ENCODE measurements around the gene STK39. TPM values are rescaled to one million over a fixed set of nuclear protein-coding genes. Genes with fewer than 3 reads are reported as not detected.

Gene STK39
- total RNA-seq, 4 donors from 2014 or later, result 13.8 to 28.2 (median 18.3) TPM

DNA sequence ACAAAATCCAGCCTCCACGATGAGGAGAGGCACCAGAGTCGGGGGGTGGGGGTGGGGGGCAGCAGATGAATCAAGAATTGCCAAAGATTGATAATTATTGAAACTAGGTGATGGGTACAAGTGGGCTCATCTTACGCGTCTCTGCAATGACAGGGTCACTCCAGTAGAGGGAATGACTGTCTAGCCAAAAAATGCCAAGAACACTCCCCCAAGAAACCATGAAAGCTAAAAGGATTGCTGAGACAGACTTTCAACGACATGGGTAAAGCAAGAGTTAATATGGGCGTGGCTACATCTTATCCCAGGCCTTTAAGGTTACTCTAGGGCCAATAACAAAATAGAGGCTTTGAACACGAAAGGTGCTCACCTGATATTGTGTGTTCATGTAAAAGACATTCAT is 86.5 kb downstream of the STK39 start:
- Histone ChIP-seq H3K9me3 (no peaks in the 10 kb centered on the region), H3K4me3 (no peak overlapping the region), H3K4me1 (peaks cover 36% of the 10 kb centered on the region), H3K27ac (peak overlapping the region; percentile 66), H3K27me3 (no peaks in the 10 kb centered on the region), H3K36me3 (peaks cover 10% of the 10 kb centered on the region)
- DNase-seq (ENCODE audit: low spot score in 2 of 2), result no peak
- TF ChIP-seq, protein P1, sequence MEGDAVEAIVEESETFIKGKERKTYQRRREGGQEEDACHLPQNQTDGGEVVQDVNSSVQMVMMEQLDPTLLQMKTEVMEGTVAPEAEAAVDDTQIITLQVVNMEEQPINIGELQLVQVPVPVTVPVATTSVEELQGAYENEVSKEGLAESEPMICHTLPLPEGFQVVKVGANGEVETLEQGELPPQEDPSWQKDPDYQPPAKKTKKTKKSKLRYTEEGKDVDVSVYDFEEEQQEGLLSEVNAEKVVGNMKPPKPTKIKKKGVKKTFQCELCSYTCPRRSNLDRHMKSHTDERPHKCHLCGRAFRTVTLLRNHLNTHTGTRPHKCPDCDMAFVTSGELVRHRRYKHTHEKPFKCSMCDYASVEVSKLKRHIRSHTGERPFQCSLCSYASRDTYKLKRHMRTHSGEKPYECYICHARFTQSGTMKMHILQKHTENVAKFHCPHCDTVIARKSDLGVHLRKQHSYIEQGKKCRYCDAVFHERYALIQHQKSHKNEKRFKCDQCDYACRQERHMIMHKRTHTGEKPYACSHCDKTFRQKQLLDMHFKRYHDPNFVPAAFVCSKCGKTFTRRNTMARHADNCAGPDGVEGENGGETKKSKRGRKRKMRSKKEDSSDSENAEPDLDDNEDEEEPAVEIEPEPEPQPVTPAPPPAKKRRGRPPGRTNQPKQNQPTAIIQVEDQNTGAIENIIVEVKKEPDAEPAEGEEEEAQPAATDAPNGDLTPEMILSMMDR (IDR thresholded peaks at IDR 0.05), result no peak
- TF ChIP-seq EP300 (IDR thresholded peaks at IDR 0.05) (no peak), POLR2A (IDR thresholded peaks at IDR 0.05) (no peak), POLR2AphosphoS5 (IDR thresholded peaks at IDR 0.05) (no peak)
- 65% methylated on average over 7 of the region's 7 CpGs for WGBS

DNA sequence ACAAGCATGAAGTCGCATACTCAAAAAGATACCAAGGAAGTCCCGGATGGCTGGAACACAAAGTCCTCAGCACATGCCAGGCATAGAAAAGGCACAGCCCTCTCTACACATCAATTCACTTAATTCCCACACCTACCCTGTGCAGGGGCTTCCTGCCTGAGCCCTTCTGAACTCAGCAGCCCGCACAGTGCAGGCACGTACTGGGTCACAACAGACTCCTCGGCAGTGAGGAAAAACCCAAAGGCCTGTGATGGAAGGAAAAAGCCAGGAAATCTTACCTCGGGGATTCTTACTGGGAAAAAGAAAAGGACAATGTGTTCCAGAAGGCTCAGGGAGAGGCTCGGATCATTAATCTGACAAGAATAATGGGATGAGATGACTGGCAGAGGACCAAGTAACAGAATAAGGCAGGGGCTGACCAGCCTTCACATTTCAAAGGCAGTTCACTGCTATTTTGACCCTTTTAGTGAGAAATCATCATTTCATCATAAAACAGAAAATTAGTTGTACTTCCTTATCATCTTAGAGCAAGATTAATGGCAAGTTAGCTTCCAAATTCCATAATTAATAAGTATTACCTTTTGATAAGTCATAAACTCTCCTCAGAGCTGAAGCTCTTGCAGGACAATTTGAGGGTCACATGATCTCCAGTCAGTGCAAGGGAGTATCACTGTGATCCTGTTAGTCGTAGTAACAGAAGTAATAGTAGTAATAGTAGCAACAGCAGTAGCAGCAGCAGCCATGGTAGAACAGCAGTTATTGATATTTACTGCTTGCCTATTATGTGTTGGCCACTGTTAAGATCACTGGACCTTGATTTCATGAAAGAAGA is 87.4 kb downstream of the STK39 start:
- H3K27ac ChIP-seq, result peak overlapping the region; percentile 66
- WGBS, result 74% methylated on average over 8 of the region's 8 CpGs
- H3K4me1 ChIP-seq, result peaks cover 39% of the 10 kb centered on the region

DNA sequence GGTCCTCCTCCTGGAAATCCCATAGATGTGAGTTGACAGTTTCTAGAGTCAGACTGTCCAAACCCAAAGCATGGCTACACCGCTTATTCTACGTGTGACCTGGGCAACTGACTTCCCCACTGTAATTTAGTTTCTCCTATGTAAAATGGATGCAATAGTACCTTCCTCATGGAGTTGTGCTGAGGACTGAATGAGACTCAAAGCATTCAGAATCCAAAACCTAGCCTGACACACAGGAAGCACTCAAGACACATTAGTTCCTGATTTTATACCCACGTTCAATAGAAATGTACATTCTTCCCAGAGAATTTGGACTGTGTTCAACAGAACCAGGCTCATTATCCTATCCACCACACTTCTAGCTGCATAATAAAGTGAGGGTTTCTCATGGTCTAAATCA is 88.8 kb downstream of the STK39 start:
- WGBS, result 90% methylated on average over 3 of the region's 3 CpGs
- H3K9me3 ChIP-seq, result no peaks in the 10 kb centered on the region
- no peaks in the 10 kb centered on the region for H3K27me3 ChIP-seq
- TF ChIP-seq, protein P1 (IDR thresholded peaks at IDR 0.05), result no peak
- TF ChIP-seq EP300 (IDR thresholded peaks at IDR 0.05), result no peak
- TF ChIP-seq POLR2A (IDR thresholded peaks at IDR 0.05), result no peak
- no peak for TF ChIP-seq POLR2AphosphoS5 (IDR thresholded peaks at IDR 0.05)
- no peak overlapping the region for H3K27ac ChIP-seq
- H3K4me3 ChIP-seq, result no peak overlapping the region
- DNase-seq (ENCODE audit: low spot score in 2 of 2), result no peak
- H3K36me3 ChIP-seq, result peaks cover 8% of the 10 kb centered on the region
- peaks cover 35% of the 10 kb centered on the region for H3K4me1 ChIP-seq

More for the DNA sequence above, 87.4 kb downstream of the STK39 start:
- H3K36me3 ChIP-seq, result peaks cover 10% of the 10 kb centered on the region
- H3K4me3 ChIP-seq, result no peak overlapping the region
- no peak for DNase-seq (ENCODE audit: low spot score in 2 of 2)
- H3K9me3 ChIP-seq, result no peaks in the 10 kb centered on the region
- TF ChIP-seq, protein P1 (IDR thresholded peaks at IDR 0.05), result no peak
- TF ChIP-seq POLR2A (IDR thresholded peaks at IDR 0.05), result no peak
- no peak for TF ChIP-seq POLR2AphosphoS5 (IDR thresholded peaks at IDR 0.05)
- no peak for TF ChIP-seq EP300 (IDR thresholded peaks at IDR 0.05)
- no peaks in the 10 kb centered on the region for H3K27me3 ChIP-seq

DNA sequence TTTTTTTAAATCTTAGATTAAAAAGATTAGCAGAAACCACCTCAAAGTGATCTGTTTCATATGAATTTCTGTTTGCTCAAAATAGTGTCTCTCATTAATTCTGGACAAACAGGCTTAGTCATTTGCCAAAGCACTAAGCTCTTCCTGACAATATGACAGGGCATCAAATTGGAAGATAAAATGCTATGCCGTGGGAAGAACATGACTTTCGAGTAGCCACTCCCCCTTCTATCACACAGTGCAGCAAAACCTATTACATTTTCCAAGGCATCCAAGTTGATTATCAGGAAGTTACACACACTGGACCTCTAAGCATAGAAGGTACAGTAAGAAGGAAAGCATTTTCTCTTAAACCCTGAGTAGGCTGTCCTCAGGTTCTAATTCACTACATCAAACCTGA is 89.5 kb downstream of the STK39 start:
- H3K36me3 ChIP-seq, result peaks cover 6% of the 10 kb centered on the region
- H3K4me3 ChIP-seq, result no peak overlapping the region
- no peak for DNase-seq (ENCODE audit: low spot score in 2 of 2)
- H3K4me1 ChIP-seq, result peaks cover 35% of the 10 kb centered on the region
- no peaks in the 10 kb centered on the region for H3K27me3 ChIP-seq
- no peak overlapping the region for H3K27ac ChIP-seq
- no peaks in the 10 kb centered on the region for H3K9me3 ChIP-seq
- 34% methylated on average over 2 of the region's 2 CpGs for WGBS
- TF ChIP-seq, protein P1 (IDR thresholded peaks at IDR 0.05), result no peak
- no peak for TF ChIP-seq POLR2AphosphoS5 (IDR thresholded peaks at IDR 0.05)

DNA sequence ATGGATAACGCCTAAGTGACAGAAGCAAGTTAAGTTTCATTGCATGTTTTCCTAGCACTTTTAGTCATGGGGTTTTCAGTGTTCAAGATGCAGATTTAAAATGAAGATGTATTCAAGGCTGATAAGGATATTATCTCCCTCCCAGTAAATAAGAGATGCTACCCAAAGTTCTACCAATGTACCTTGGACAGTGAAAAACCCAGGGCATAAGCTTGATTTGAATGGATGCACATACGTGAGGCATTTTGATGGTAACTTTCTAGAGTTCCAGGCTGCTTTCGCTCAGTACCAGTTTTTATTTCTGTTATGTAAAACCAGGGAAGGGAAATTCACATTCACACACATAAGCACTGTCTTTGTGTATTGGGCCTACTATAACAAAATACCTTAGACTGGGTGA is 90.3 kb downstream of the STK39 start:
- no peak for TF ChIP-seq POLR2AphosphoS5 (IDR thresholded peaks at IDR 0.05)
- Histone ChIP-seq H3K4me3 (no peak overlapping the region), H3K36me3 (no peaks in the 10 kb centered on the region), H3K27me3 (no peaks in the 10 kb centered on the region), H3K4me1 (peaks cover 35% of the 10 kb centered on the region), H3K9me3 (no peaks in the 10 kb centered on the region), H3K27ac (peak overlapping the region; percentile 20)
- 79% methylated on average over 3 of the region's 3 CpGs for WGBS
- no peak for DNase-seq (ENCODE audit: low spot score in 2 of 2)
